C4-2B (cell line): Measurements from ENCODE around the gene TACC3.

Experiments
- ZFX ChIP-seq: fragments of 450-650 bp; IDR thresholded peaks from 2 replicates; pipeline ENCODE4 v1.6.1; 2017
- TF ChIP-seq, protein P1 (sequence below): fragments of 450-650 bp; conservative IDR thresholded peaks from 2 replicates; pipeline ENCODE4 v1.5.1; 2017; ENCODE audit warnings: mild to moderate bottlenecking

- TF ChIP-seq, protein P1, sequence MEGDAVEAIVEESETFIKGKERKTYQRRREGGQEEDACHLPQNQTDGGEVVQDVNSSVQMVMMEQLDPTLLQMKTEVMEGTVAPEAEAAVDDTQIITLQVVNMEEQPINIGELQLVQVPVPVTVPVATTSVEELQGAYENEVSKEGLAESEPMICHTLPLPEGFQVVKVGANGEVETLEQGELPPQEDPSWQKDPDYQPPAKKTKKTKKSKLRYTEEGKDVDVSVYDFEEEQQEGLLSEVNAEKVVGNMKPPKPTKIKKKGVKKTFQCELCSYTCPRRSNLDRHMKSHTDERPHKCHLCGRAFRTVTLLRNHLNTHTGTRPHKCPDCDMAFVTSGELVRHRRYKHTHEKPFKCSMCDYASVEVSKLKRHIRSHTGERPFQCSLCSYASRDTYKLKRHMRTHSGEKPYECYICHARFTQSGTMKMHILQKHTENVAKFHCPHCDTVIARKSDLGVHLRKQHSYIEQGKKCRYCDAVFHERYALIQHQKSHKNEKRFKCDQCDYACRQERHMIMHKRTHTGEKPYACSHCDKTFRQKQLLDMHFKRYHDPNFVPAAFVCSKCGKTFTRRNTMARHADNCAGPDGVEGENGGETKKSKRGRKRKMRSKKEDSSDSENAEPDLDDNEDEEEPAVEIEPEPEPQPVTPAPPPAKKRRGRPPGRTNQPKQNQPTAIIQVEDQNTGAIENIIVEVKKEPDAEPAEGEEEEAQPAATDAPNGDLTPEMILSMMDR: no peak
- no peak for TF ChIP-seq ZFX
Observed at GRCh38 chr4:1711055-1711570, 10.2 kb upstream of the TACC3 start.
